Measurements from ENCODE around the gene DSCAML1.

DNA sequence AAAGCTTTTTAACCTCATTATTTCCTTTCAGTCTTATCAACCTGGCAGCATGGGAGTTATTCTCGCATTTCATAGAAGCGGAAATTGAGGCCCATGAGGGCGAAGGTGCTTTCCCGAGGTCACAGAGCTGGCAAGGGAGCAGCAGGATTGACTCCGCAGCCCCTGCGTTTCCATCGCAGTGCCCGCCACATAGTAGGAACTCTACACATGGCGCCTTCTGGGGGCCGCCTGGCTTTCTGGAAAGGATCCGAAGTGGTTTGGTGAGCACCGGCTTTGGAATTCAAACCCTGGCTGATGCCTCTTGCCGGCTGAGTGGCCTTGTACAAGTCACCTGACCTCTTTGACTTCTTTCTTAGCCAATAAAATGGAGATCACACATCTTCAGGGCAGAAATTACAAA, 376.0 kb downstream of the DSCAML1 start:
- TF ChIP-seq, protein P1, sequence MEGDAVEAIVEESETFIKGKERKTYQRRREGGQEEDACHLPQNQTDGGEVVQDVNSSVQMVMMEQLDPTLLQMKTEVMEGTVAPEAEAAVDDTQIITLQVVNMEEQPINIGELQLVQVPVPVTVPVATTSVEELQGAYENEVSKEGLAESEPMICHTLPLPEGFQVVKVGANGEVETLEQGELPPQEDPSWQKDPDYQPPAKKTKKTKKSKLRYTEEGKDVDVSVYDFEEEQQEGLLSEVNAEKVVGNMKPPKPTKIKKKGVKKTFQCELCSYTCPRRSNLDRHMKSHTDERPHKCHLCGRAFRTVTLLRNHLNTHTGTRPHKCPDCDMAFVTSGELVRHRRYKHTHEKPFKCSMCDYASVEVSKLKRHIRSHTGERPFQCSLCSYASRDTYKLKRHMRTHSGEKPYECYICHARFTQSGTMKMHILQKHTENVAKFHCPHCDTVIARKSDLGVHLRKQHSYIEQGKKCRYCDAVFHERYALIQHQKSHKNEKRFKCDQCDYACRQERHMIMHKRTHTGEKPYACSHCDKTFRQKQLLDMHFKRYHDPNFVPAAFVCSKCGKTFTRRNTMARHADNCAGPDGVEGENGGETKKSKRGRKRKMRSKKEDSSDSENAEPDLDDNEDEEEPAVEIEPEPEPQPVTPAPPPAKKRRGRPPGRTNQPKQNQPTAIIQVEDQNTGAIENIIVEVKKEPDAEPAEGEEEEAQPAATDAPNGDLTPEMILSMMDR (IDR thresholded peaks at IDR 0.05), result no peak
- TF ChIP-seq POLR2A (IDR thresholded peaks at IDR 0.05), result no peak
